GM12872 (cell line): ENCODE data around the gene GAS6.

ENCODE experiments used
- TF ChIP-seq, protein P1 (sequence below): IDR thresholded peaks from 3 replicates; pipeline ENCODE4 v1.5.1; 2011; ENCODE audit warnings: low read depth, mild to moderate bottlenecking, low read length, moderate library complexity; ENCODE audit not compliant: insufficient read depth

GAS6 gene

DNA sequence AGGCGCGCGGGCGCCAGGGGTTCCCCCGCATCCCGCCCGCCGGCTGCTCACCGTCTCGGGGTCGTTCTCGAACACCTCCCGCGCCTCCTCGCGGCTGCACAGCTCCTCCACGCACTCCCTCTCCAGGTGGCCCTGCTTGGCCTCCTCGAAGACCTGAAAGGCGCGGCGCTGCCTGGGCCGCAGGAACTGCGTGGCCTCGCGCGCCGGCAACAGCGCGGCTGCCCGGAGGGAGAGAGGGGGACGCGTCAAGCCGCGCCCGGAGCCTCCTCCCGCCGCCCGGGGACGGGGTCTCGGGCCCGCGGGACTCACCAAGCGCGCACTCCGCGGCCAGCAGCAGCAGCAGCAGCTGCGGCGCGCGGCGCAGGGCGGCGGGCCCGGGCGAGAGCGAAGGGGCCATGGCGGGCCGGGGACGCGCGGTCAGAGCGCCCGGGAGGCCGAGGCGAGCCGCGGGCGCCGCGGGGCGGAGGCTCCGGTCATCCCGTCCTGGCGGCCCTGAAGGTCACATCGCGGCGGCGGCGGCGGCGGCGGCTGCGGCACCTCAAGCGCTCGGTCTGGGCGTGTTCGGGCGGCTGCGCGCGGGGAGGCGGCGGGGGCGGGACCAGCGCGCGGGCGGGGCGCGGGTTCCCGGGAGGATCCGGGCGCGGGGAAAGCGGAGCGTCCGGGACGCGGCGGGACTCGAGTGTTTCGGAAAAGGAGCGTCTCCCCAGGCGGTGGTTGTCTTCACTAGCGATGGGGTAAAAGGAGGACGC is at the start of gene GAS6:
GAS6 (minus strand) TSS at position 553 of the 749 bp plus-strand sequence; CDS start at position 397, 156 bp downstream.
- TF ChIP-seq, protein P1, sequence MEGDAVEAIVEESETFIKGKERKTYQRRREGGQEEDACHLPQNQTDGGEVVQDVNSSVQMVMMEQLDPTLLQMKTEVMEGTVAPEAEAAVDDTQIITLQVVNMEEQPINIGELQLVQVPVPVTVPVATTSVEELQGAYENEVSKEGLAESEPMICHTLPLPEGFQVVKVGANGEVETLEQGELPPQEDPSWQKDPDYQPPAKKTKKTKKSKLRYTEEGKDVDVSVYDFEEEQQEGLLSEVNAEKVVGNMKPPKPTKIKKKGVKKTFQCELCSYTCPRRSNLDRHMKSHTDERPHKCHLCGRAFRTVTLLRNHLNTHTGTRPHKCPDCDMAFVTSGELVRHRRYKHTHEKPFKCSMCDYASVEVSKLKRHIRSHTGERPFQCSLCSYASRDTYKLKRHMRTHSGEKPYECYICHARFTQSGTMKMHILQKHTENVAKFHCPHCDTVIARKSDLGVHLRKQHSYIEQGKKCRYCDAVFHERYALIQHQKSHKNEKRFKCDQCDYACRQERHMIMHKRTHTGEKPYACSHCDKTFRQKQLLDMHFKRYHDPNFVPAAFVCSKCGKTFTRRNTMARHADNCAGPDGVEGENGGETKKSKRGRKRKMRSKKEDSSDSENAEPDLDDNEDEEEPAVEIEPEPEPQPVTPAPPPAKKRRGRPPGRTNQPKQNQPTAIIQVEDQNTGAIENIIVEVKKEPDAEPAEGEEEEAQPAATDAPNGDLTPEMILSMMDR = no peak

- TF ChIP-seq, protein P1 = no peak
Observed at GRCh38 chr13:113912596-113912995, 48.7 kb upstream of the GAS6 start.

GRCh38 chr13:113907635-113908617 is 44.0 kb upstream of the GAS6 start:
- TF ChIP-seq, protein P1 = no peak

DNA sequence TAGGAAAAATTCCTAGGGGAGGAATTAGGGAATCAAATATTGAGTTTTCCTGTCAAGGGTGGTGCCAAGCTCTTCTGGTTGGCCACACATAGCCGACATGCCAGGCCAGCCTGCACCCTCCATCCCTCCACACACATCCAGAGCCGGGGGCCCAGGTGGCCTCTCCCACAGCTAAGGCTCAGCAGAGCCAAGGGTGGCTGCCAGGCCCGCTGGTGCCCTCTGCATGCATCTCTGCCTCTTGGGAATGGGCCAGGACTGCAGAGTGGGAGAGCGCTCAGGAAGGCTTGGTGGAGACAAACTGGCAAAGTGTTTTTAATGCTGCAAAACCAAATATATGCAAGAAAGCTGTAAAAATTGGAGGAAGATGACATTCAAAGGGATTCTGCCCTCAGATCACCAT is 42.7 kb upstream of the GAS6 start:
- TF ChIP-seq, protein P1 = no peak

GRCh38 chr13:113905942-113906341 is 42.1 kb upstream of the GAS6 start:
- TF ChIP-seq, protein P1 = no peak

GRCh38 chr13:113905018-113905417 is 41.1 kb upstream of the GAS6 start:
- TF ChIP-seq, protein P1 = no peak

GRCh38 chr13:113904411-113904810 is 40.5 kb upstream of the GAS6 start:
- TF ChIP-seq, protein P1 = peak; percentile 59
